RWPE1 (cell line): ENCODE measurements around the gene INSYN2A.

ENCODE experiments used
- CTCF ChIA-PET: fragments of 350-600 bp; sonication (Branson Sonifier 250); formaldehyde crosslinking; extraction: SDS; loops from one replicate; lab custom pipeline; 2021; lab: Yijun Ruan, JAX
- POLR2A ChIA-PET: fragments of 400-600 bp; formaldehyde crosslinking; extraction: SDS; loops from one replicate; lab custom pipeline; 2020; ENCODE audit warnings: antibody characterized with exemption; ENCODE audit not compliant: low non-redundant PET; lab: Yijun Ruan, JAX
- DNase-seq: peaks from one replicate; pipeline ENCODE4 v3.0.0; 2012; ENCODE audit warnings: low spot score
- H3K27ac ChIP-seq: fragments of 450-650 bp; 2 replicates; pipeline ENCODE4 v1.5.1; 2017
- CTCF ChIP-seq: fragments of 450-650 bp; conservative IDR thresholded peaks from 2 replicates; pipeline ENCODE4 v1.5.1; 2017; ENCODE audit warnings: low read depth, mild to moderate bottlenecking

INSYN2A gene

GRCh38 chr10:127228195-127228787, 31.9 kb upstream of the INSYN2A start:
- ChIA-PET CTCF (interaction anchor here (0.6 kb wide), 1 partner anchor 322 kb away, joined by 3 read pairs; no protein-coding TSS in a partner anchor), POLR2A (no interaction called here)
- no peak for DNase-seq
- no peak overlapping the region for H3K27ac ChIP-seq
- TF ChIP-seq CTCF: no peak

- ChIA-PET CTCF (no interaction called here), POLR2A (no interaction called here)
- H3K27ac ChIP-seq: no peak overlapping the region
- TF ChIP-seq CTCF: no peak
- DNase-seq: no peak
Measured at GRCh38 chr10:127227663-127228062, 31.3 kb upstream of the INSYN2A start.

- DNase-seq: no peak
- H3K27ac ChIP-seq: no peak overlapping the region
- ChIA-PET POLR2A (no interaction called here), CTCF (no interaction called here)
- TF ChIP-seq CTCF: no peak
Measured at GRCh38 chr10:127227027-127227426, 30.6 kb upstream of the INSYN2A start.

- H3K27ac ChIP-seq: no peak overlapping the region
- TF ChIP-seq CTCF: no peak
- POLR2A ChIA-PET: no interaction called here
- CTCF ChIA-PET: interaction anchor here (0.6 kb wide), 1 partner anchor 12 kb away, joined by 3 read pairs; no protein-coding TSS in a partner anchor
- DNase-seq: no peak
Measured at GRCh38 chr10:127221281-127221680, 24.9 kb upstream of the INSYN2A start.

- no peak overlapping the region for H3K27ac ChIP-seq
- no peak for DNase-seq
- CTCF ChIA-PET: no interaction called here
- TF ChIP-seq CTCF: no peak
- POLR2A ChIA-PET: no interaction called here
Measured at GRCh38 chr10:127218658-127219057, 22.3 kb upstream of the INSYN2A start.

- ChIA-PET POLR2A (no interaction called here), CTCF (no interaction called here)
- TF ChIP-seq CTCF: no peak
- H3K27ac ChIP-seq: no peak overlapping the region
- DNase-seq: peak; percentile 30
Measured at GRCh38 chr10:127216786-127217185, 20.4 kb upstream of the INSYN2A start.
